H1 (cell line): ENCODE results near the gene TBC1D4. TPM values are rescaled to one million over a fixed set of nuclear protein-coding genes. Genes with fewer than 3 reads are reported as not detected.

ENCODE experiments used
- ATF3 ChIP-seq: IDR thresholded peaks from 2 replicates; pipeline ENCODE4 v1.6.1; 2011; ENCODE audit warnings: low read depth, mild to moderate bottlenecking, low read length; ENCODE audit not compliant: insufficient read depth
- BCL11A ChIP-seq, 2 experiments: IDR thresholded peaks; one replicate each; pipeline ENCODE4 v1.6.1; 2011; ENCODE audit warnings: low read depth in 2 of 2, low read length in 2 of 2, mild to moderate bottlenecking in 2 of 2
- CREB1 ChIP-seq: IDR thresholded peaks from 2 replicates; pipeline ENCODE4 v1.6.1; 2012; ENCODE audit warnings: inconsistent platforms
- POU5F1 ChIP-seq: IDR thresholded peaks from 2 replicates; pipeline ENCODE4 v1.6.1; 2011; ENCODE audit warnings: low read depth, mild to moderate bottlenecking, low read length, moderate library complexity
- SP1 ChIP-seq: IDR thresholded peaks from 2 replicates; pipeline ENCODE4 v1.6.1; 2011; ENCODE audit warnings: low read depth, low read length
- polyA plus RNA-seq, 7 experiments: library from polyadenylated mRNA; depleted of rRNA in 3 of 7; stranded (reverse) in 5 of 7; unstranded in 2 of 7; fragments of >200 nt in 5 of 7; fragments of 200-250 nt in 2 of 7; gene quantifications; 1 replicate in 5 of 7; 2 replicates in 1 of 7; 4 replicates in 1 of 7; pipeline versions ENCODE4 v1.2.1 to v1.2.3, GENCODE V29; 2011 to 2013; ENCODE audit warnings: missing spikeins in 2 of 7, mixed read lengths in 2 of 7
- total RNA-seq: library from RNA; stranded (reverse); fragmentation: NEBNext Ultra II Directional; extraction: Animal tissue kit (Norgen Biotek cat#: 25700); gene quantifications from 2 replicates; pipeline ENCODE4 v1.2.1, GENCODE V29; 2021

TBC1D4 gene
- total and polyA plus RNA-seq, 2 of the 8 experiments (the other 6 are each of a cell fraction or from before 2014, with no cell fraction given), result 16.7 to 39.0 TPM

GRCh38 chr13:75417012-75417384 is 65.0 kb downstream of the TBC1D4 start (continued):
- TF ChIP-seq ATF3 (no peak), SP1 (no peak), BCL11A (IDR thresholded peaks at IDR 0.05; ENCODE audit: low read depth in 2 of 2, low read length in 2 of 2) (no peak), POU5F1 (no peak), CREB1 (no peak)
- TF ChIP-seq, all 59 proteins: peak for 0
